HG02884 (cell line): ENCODE measurements around the gene FARS2.

Experiments used
- ATAC-seq: cut with Tn5 transposase; IDR thresholded peaks from one replicate; pipeline ENCODE4 v1.9.1; 2021; ENCODE audit warnings: mild to moderate bottlenecking, moderate library complexity; ENCODE audit not compliant: unreplicated experiment

Gene FARS2

GRCh38 chr6:5285081-5285480, 23.8 kb downstream of the FARS2 start:
- ATAC-seq: no peak

- no peak for ATAC-seq
Observed at GRCh38 chr6:5285526-5285925, 24.2 kb downstream of the FARS2 start.

DNA sequence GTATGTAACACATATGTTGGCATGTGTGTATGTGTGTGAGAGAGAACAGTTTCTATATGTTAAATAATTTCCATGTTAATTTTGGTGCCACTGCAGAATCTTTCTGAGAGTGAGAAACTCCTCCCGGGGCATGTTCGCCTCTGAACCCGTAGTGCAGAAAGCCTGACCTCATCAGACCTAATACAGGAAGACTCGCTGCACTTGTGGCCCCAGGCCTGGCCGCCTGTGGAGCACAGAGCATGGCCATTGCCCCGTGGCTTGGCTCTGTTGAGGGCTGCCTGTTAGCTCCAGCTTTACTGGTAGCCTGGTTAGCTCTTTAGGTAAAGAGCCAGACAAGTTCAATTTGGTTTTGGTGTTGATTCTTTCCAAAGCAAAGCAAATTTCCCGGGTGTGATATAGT, 25.5 kb downstream of the FARS2 start:
- ATAC-seq: no peak

- no peak for ATAC-seq
Observed at GRCh38 chr6:5287205-5287965, 26.1 kb downstream of the FARS2 start.

GRCh38 chr6:5287966-5288297, 26.6 kb downstream of the FARS2 start:
- no peak for ATAC-seq

GRCh38 chr6:5290097-5290496, 28.8 kb downstream of the FARS2 start:
- no peak for ATAC-seq

GRCh38 chr6:5290500-5290899, 29.2 kb downstream of the FARS2 start:
- no peak for ATAC-seq

GRCh38 chr6:5292154-5292553, 30.8 kb downstream of the FARS2 start:
- ATAC-seq: no peak

DNA sequence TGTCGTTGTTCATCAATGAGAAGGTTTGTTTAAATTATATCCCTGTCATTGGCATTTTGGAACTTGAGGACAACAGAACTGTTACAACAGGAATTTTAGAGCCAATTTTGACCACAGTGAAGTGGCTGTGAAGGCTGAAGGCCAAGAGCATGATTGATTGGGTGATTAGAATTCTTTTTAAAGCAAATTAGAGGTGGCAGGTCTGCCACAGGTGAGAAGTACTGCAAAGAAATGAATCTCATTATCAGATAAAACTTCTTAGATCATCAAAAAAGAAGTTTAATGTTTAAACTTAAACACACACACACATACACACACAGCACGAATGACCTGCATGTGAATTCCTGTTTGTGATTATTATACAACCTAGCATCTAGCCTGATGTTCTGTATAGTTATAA, 32.4 kb downstream of the FARS2 start:
- ATAC-seq: no peak

- no peak for ATAC-seq
Observed at GRCh38 chr6:5294392-5295211, 33.3 kb downstream of the FARS2 start.

GRCh38 chr6:5295623-5296022, 34.3 kb downstream of the FARS2 start:
- no peak for ATAC-seq

DNA sequence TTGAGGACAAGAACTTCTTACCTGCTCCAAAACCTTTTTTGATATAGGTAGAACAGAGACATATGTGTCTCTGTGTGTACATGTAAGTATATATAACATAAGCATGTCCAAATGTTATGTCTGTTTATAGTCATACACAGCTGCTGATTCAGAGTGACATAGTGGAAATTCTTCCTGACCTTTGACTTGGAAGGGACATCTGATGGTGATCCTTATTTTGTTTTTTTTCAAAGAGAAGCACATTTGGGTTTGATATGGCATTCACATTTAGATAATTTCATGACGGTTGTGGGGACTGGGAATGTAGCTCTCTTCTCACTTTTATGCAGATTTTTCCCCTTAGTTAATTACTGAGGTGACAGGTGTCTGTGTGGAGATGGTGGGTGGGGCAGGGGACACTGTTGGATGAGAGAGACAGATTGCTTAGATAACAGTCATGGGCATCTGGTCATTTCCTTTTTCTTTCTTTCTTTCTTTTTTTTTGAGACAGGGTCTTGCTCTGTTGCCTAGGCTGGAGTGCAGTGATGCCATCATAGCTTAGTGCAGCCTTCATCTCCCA, 39.0 kb downstream of the FARS2 start:
- no peak for ATAC-seq

DNA sequence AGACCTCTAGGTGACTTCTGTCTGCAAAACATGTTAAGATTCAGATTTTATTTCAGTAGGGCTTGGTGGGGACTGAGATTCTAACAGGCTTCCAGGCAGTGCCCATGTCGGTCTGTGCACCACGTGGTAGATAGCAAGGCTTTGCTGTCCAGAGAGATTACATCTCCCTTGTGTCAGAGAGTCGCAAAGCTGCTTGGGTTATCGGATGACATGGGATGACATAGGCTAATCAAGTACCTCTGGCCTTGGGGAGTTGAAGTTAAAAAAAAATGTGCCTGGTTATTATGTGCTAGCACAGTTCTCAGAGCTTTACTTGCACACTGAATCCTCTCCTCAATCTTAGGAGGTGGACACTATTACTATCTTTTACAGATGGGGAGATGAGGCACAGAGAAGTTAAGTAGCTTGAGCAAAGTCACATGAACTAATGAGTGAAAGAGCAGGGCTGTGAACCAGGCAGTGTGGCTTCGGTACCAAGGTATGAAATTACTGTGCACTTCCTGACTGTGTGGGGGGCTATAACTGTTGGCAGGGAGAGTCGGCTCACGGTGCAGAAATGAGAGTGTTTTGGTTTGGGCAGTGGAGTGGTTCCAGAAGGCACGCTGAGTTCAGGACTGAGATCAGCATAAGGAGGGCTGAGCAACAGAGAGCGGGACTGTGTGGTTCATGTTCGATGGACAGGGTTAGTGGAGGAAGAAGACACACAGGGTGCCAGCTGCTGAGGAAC, 41.1 kb downstream of the FARS2 start:
- ATAC-seq: peak; percentile 81

DNA sequence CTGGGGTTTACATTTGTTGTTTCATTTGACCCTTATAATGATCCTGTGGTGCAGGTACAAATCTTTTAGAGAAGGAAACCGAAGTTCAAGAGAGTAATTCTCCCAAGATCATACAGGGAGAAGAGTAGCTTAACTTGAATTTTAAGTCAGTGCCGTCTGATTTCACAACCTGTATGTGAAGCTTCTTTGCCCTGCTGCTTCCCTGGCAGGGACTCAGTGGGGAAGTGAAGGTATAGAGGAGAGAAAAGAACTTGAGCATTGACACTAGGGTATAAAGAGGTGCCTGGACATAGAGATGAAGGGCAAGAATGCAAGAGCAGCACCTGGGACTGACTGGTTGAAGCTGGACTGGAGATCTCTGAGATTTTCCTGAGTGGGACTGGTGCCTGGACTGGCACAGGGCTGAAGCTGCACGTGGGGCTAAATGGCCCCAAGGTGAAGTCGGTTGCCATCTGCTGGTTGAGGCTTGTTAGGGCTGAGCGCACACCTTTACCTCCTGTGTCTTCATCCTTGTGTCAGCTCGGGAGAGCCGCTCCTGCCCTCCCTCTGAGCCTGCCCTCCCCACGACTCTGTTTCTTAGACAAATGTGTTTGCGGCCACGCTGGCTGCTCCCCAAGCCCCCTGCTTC, 41.8 kb downstream of the FARS2 start:
- peak; percentile 58 for ATAC-seq

GRCh38 chr6:5303682-5304081, 42.4 kb downstream of the FARS2 start:
- ATAC-seq: no peak

DNA sequence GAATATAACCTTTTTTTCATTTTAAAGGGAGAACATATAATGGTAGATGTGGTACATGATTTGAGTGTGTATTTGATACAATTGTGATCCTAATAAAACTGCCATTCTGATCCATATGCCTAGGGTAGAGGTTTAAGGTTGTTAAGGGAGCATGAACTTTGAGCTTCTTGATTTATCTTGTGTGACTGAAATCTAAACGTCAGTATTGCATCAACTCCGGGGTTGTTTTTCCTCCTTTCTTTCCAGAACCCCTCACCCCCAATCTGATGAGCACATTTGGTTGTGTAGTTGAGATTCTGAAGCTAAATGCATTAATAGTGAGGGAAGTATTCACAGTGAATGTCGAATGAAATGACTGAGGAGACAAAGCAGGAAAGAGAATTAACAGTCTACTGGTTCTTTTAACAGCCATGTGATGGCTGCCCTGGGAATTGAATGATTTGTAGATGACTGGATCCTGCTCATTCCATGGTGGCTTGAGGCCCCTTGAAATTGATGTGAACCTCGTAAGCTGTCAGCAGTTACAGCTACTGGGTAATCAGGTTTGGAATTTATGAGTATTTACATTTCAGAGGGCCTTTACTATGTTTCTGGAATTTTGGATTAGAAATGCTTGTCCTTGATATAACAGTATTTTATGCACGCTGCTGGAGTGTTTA, 44.8 kb downstream of the FARS2 start:
- no peak for ATAC-seq

- ATAC-seq: no peak
Observed at GRCh38 chr6:5307058-5307457, 45.7 kb downstream of the FARS2 start.

DNA sequence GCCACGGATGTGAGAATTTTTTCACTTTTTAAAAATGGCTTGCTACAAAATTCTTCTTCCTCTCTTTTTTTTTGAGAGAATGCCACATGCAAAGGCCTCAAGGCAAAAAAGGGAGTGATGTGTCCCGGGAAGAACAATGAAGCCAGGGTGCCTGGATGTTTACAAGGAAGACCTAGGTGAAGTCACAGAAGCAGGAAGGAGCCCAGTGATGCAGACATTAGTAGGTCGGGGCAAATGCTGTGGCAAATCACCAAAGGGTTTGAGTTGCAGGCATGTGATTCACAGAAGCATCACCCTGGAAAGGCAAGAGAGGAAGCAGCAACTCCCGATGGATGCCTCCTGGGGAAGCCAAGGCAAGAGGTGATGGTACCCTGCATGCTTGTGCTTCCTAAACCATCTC, 46.8 kb downstream of the FARS2 start:
- ATAC-seq: no peak

GRCh38 chr6:5314191-5314865, 53.0 kb downstream of the FARS2 start:
- ATAC-seq: no peak

- no peak for ATAC-seq
Observed at GRCh38 chr6:5315881-5316280, 54.6 kb downstream of the FARS2 start.
